ENCODE results near the gene CSNK1A1.

DNA sequence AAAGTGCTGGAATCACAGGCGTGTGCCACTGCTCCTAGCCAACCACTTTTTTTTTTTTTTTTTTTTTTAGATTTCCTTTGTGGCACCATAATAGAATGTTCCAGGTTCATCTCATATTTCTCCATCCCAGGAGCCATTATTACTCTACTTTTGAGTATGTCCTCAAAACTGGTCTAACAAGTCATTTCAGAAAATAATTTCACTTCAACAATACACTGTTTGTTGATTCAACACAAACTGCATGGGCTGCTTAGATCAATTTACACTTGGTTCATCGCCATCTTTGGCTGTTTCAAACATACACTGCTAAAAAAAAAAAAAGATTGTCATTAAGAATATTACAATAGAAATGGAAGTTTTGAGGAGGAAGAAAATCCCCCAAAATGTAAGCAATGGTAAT is 57.9 kb downstream of the CSNK1A1 start:
- TF ChIP-seq CBX8 (IDR thresholded peaks at IDR 0.05) = no peak
- TF ChIP-seq, protein P1, sequence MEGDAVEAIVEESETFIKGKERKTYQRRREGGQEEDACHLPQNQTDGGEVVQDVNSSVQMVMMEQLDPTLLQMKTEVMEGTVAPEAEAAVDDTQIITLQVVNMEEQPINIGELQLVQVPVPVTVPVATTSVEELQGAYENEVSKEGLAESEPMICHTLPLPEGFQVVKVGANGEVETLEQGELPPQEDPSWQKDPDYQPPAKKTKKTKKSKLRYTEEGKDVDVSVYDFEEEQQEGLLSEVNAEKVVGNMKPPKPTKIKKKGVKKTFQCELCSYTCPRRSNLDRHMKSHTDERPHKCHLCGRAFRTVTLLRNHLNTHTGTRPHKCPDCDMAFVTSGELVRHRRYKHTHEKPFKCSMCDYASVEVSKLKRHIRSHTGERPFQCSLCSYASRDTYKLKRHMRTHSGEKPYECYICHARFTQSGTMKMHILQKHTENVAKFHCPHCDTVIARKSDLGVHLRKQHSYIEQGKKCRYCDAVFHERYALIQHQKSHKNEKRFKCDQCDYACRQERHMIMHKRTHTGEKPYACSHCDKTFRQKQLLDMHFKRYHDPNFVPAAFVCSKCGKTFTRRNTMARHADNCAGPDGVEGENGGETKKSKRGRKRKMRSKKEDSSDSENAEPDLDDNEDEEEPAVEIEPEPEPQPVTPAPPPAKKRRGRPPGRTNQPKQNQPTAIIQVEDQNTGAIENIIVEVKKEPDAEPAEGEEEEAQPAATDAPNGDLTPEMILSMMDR (IDR thresholded peaks at IDR 0.05) = no peak
- TF ChIP-seq MAZ (IDR thresholded peaks at IDR 0.05; ENCODE audit: borderline replicate concordance, low read depth, low read length) = no peak

Data from A549 (cell line).